HG02870 (cell line): ENCODE data around the gene CDH13.

Experiments used
- ATAC-seq: cut with Tn5 transposase; IDR thresholded peaks from one replicate; pipeline ENCODE4 v1.9.1; 2021; ENCODE audit warnings: mild to moderate bottlenecking, moderate library complexity; ENCODE audit not compliant: unreplicated experiment

CDH13 gene

DNA sequence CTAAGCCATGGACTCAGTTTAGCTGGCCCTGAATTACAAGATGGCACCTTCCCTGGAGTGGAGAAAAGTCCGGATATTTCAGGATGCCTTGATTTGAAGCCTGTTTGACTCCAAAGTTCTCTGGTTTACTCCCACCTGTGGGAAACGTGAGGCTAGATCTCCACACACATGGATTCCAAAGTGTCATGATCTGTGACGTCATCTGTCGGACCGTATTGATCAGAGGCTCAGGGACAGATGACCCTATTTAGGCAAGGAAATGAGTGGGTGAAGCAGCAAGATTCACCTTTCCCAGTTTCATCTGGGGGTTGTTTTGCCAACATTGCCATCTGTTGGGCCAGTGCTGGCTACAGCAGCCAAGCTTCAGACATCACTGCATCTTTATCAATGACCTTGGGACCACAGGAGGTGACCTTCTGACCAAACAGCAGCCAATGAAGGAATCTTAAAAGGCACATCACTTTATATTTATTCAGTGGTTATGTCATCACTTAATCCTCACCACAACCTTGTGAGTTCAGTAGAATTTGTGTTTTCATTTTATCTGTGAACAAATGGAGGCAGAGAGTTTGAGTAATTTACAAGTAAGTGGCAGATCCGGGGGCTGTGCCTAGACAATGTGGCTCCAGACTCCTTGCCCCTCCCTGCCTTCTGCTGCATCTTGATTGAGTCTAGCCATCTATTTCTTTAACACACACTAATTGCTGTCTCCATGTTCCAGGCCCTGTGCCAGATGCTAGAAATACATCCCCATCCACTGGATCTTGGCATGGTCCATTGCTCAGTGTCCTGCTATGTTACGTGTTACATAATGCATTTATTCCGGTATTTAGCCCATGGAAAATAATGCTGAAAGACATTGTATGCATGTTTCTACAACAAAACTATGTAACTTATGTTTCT, 1.5 kb upstream of the CDH13 start:
- no peak for ATAC-seq

- no peak for ATAC-seq
Observed at GRCh38 chr16:82628088-82628423, 1.3 kb downstream of the CDH13 start.

- no peak for ATAC-seq
Observed at GRCh38 chr16:82628711-82629110, 1.9 kb downstream of the CDH13 start.

- ATAC-seq: no peak
Observed at GRCh38 chr16:82629441-82630027, 2.8 kb downstream of the CDH13 start.

- no peak for ATAC-seq
Observed at GRCh38 chr16:82630219-82630618, 3.5 kb downstream of the CDH13 start.

GRCh38 chr16:82630688-82631087, 3.9 kb downstream of the CDH13 start:
- no peak for ATAC-seq

DNA sequence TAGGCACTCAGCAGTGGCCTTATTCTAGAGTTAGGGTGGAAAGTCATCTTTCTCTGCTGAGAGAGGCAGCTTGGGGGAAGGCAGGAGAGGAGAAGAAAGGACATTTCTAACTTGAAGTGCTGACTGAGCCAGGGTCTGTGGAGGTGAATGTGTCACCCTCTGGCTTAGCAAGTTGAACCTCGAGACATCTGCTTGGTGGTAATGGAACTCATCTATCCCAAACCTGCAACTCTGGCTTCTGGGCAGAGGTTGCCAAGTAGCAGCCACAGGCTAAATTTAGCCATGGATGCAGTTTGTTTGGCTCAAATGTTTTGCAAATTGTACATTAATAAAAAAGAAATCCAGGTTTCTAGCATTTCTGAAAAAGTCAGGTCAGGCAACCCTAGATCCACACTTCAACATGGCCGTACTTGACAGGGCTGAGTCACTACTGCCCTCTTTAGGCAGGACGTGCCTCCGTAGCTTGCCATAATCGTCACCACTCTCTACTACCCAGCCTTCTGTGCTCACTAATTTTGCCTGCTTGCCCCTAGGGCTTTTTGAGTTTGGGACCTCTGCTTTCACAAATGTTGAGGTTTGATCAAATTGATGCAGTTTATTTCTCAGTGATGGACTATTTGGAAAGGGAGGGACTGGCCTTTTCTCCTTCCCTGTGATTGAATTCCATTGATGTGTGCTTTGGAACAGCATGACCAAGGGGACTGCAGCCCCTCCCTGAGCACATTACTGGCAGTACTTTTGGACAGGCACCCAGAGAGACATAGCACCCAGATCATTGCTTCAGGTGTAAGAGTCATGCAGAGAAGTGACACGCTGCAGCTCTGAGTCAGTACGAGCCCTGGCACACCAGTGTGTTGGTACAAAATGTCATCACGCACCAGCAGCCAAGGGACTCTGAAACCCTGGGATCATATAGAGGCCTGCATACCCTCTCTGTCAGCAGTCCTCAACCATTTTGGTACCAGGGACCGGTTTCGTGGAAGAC, 5.2 kb downstream of the CDH13 start:
- no peak for ATAC-seq

DNA sequence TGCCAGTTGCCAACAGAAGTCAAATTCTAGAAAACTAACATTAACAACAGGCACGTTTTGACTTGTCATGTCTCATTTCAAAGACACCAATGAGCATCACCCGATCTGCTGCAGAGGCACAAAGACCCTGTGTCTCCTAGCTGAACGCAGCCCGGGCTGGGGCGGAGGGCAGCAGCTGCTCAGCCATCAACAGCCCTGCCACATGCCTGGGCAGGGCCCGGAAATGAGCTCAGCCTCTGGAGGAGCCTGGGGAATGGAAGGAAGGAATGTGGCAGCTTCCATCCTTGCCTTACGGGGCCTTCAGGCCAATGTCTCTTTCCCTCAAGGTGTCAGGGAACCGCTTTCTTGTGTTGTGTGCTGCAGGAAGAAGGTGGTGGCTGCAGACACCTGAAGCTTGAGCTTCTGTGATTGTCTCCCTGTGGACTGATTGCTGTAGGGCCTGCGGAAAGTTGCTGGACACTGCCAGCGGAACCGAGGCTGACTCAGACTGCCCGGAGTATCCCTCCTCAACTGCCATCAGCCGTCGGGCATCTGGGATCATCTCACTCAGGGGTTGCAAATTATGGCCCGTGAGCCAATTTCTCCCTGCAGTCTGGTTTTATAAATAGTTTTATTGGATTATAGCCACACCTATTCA, 7.3 kb downstream of the CDH13 start:
- ATAC-seq: no peak

GRCh38 chr16:82634955-82635610, 8.3 kb downstream of the CDH13 start:
- ATAC-seq: no peak

GRCh38 chr16:82636485-82636884, 9.7 kb downstream of the CDH13 start:
- ATAC-seq: no peak

DNA sequence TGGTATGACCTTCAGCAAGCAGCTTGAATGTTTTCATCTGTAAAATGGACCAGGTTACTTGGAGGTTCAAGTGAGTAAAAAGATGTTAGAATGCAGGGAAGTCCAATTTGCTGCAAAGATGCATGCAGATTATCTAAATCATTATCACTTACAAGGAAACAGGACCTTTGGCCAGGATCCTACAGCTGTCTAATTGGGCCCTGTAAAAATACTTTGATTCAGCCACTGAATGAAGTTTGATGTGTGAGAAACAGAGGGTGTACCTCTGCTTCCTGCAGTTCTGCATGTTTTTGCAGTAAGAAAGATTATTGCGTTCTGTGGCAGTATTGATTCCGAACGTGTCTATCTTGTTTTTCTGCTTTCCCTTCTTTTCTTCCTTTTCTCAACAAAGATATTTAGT, 10.2 kb downstream of the CDH13 start:
- ATAC-seq: no peak

DNA sequence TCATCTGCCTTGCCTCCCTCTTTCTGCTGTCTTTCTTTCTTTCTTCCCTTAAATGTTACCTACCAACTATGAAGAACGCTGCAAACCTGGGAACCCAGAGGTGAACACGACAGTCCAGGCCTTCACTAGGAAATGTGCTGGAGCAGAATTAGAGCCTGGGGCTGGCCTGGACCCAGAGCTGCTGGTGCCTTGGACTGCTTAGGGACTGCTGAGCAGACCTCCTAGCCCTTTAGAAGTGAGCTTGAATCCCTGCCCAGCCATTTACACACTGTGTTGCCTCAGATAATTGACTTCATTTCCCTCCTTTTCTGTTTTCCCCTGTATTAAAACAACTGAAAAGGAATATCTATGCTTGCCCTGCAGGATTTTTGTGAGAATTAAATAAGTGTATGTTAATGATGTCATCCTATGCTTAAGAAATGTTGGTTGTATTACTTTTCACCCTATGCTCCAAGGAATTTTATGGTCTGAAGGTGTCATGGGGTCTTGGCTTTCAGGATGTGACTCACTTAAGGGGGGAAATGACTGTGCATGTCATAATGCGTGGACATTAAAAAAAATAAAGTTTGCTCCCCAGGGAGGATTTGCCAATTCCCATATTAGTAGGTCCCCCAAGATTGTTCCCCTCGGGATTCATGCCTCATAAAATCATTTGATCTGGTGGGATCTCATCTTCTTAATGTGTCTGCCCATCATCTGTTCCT, 11.5 kb downstream of the CDH13 start:
- ATAC-seq: no peak

DNA sequence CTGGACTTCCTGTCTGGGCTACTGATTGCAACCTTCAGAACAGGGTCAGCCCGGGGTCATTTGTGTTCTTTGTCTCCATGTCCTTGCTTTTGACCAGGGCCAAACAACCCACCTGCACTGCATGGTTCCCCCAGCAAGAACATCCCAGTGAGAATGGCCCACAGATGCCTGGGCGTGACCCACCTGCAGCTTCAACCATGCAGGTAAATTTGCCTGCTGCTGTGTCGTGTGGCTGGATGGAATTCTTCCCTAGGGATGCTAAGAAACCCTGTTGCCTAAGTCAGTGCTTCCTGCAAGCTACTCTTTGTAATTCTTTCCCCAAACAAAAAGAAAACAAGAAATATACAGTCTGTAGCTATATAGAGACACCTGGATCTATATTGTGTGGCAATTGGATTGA, 12.5 kb downstream of the CDH13 start:
- ATAC-seq: no peak

DNA sequence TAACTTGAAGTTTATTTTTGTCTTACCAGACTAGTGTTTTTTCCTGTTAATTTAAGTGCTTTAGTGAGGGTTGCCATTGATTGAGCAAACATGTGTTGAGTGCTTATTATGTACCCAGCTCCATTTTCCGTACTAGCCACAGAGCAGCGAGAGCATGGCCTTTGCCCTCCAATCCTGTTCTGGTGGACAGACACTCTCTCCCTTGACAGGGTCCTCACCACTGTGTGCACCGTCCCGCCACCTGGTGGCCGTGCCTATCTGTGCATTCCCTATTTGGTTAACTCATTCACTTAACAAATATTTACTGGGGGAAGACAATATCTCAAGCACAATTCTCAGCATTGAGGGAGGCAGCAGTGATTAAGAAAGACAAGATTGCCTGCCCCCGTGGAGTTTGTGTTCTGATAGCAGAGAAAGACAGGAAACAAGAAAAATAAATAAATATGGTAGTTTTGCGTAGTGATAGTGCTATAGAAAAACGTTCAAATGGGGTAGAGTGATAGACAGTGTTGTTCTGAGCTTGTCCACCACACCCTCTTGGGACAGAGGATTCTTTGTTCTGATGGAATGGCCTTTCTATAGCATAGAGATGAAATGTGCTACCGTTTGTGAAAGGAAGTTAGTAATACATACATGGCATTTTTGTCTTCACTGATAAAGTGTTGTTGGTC, 13.0 kb downstream of the CDH13 start:
- ATAC-seq: no peak

DNA sequence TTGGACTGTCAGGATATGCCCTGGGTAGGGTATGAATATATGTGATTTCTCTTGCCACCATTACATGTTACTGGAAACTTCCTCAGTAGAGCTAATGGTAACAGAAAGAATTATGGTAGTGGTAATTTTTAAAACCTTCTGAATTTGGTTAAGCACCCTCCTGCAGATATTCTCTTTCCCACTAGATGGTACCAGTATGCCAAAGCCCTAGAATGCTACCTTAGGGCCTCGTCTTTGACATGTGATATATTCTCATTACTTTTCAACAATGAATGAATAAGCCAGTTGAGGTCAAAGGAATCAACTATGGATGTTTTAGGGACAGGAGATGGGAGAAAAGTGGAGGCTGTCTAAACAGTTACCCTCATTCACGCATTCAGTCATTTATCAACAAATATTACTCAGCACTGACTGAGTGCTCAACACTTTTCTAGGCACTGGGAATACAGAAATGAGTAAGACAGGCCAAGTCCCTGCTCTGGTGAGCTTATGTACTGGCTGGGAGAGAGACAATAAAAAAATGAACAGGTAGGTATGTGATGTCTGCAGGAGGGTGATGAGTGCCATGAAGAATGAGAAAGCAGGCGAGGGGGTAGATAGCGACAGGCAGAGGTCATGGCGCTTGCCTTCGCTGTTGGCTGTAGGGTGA, 14.7 kb downstream of the CDH13 start:
- no peak for ATAC-seq

- no peak for ATAC-seq
Observed at GRCh38 chr16:82643136-82643535, 16.4 kb downstream of the CDH13 start.

GRCh38 chr16:82643936-82644630, 17.3 kb downstream of the CDH13 start:
- no peak for ATAC-seq

DNA sequence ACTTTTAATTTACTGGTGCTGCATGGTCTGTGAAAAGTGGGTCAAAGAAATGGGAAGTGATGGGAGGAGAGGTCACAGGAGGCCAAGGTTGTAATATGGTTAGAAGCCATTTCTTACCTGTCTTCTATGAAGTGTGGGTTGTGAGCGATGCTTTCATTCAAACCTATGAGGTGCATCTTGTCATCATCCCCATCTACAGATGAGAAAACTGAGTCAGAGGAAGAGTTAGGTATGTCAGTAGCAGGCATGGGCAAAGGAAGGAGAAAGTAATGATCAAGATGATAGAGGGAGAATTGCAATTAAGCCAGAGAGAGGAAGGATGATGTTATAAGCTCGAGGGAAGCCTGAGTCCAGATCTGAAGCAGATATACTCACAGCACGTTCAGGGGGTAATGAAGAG, 19.7 kb downstream of the CDH13 start:
- ATAC-seq: no peak
